Esophagus squamous epithelium (tissue), 4 donors: ENCODE measurements around the gene KCNB1.

Source experiments
- POLR2A ChIP-seq, 4 donors: fragments of 450-650 bp; IDR thresholded peaks; one replicate each; pipeline ENCODE4 v1.6.1; 2017; ENCODE audit warnings: antibody characterized with exemption in 4 of 4, mild to moderate bottlenecking in 4 of 4, moderate library complexity in 3 of 4
- TF ChIP-seq, protein P1 (sequence below), 6 experiments: fragments of 450-650 bp in 4 of 6; fragments of 200-600 bp in 2 of 6; sonication (generic) in 2 of 6; IDR thresholded peaks; one replicate each; pipeline ENCODE4 v1.5.1; 2016 to 2019; ENCODE audit warnings: antibody characterized with exemption in 6 of 6, mild to moderate bottlenecking in 4 of 6, moderate library complexity in 4 of 6

DNA sequence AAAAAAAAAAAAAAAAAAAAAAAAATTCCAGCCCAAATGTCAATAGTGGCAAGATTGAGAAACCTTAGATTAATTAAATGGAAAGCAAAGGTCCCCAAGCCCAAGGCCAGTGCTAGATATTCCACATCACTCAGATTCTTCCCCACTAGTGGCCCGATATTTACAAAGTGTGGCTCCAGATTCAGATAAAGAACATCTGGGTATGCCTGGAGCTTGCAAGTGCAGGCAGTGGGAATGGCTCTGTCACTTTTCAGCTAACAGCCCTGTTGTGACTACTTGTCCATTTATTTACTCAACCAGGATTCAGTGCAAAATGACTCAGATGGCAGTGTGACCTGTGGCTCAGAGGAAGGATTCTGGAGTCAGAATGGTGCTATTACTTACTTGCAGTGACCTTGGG lies 8.2 kb upstream of the KCNB1 start:
- TF ChIP-seq, protein P1, sequence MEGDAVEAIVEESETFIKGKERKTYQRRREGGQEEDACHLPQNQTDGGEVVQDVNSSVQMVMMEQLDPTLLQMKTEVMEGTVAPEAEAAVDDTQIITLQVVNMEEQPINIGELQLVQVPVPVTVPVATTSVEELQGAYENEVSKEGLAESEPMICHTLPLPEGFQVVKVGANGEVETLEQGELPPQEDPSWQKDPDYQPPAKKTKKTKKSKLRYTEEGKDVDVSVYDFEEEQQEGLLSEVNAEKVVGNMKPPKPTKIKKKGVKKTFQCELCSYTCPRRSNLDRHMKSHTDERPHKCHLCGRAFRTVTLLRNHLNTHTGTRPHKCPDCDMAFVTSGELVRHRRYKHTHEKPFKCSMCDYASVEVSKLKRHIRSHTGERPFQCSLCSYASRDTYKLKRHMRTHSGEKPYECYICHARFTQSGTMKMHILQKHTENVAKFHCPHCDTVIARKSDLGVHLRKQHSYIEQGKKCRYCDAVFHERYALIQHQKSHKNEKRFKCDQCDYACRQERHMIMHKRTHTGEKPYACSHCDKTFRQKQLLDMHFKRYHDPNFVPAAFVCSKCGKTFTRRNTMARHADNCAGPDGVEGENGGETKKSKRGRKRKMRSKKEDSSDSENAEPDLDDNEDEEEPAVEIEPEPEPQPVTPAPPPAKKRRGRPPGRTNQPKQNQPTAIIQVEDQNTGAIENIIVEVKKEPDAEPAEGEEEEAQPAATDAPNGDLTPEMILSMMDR (IDR thresholded peaks at IDR 0.05) = no peak
- no peak for TF ChIP-seq POLR2A (IDR thresholded peaks at IDR 0.05)
